22Rv1 (cell line): ENCODE data around the gene PODN.

ENCODE experiments used
- H3K27ac ChIP-seq: fragments of 450-650 bp; 2 replicates; pipeline ENCODE4 v1.5.1; 2017
- ZFX ChIP-seq: fragments of 450-650 bp; IDR thresholded peaks from 2 replicates; pipeline ENCODE4 v1.6.1; 2017; ENCODE audit warnings: antibody characterized with exemption, borderline replicate concordance
- TF ChIP-seq, protein P1 (sequence below): fragments of 450-650 bp; IDR thresholded peaks from 2 replicates; pipeline ENCODE4 v1.5.1; 2017; ENCODE audit warnings: mild to moderate bottlenecking

The PODN gene

DNA sequence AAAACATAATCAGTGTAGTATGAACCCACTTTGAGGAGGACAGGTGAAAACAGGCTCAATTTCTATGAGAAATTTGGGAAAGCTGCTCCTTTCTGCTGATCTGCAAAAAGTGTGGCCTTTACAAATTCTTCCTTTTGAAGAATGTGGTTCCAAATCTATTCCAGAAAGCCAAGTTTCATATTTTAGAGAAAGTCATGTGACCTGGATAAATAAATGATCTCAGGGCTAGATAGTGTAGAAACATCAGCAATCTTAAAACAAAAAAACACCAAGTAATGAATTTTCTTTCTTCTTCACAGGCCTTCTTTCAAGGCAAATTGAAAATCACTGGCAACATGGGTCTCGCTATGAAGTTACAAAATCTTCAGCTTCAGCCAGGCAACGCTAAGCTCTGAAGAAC lies 11.7 kb upstream of the PODN start:
- TF ChIP-seq, protein P1, sequence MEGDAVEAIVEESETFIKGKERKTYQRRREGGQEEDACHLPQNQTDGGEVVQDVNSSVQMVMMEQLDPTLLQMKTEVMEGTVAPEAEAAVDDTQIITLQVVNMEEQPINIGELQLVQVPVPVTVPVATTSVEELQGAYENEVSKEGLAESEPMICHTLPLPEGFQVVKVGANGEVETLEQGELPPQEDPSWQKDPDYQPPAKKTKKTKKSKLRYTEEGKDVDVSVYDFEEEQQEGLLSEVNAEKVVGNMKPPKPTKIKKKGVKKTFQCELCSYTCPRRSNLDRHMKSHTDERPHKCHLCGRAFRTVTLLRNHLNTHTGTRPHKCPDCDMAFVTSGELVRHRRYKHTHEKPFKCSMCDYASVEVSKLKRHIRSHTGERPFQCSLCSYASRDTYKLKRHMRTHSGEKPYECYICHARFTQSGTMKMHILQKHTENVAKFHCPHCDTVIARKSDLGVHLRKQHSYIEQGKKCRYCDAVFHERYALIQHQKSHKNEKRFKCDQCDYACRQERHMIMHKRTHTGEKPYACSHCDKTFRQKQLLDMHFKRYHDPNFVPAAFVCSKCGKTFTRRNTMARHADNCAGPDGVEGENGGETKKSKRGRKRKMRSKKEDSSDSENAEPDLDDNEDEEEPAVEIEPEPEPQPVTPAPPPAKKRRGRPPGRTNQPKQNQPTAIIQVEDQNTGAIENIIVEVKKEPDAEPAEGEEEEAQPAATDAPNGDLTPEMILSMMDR: no peak
- TF ChIP-seq ZFX: no peak
- H3K27ac ChIP-seq: no peak overlapping the region

DNA sequence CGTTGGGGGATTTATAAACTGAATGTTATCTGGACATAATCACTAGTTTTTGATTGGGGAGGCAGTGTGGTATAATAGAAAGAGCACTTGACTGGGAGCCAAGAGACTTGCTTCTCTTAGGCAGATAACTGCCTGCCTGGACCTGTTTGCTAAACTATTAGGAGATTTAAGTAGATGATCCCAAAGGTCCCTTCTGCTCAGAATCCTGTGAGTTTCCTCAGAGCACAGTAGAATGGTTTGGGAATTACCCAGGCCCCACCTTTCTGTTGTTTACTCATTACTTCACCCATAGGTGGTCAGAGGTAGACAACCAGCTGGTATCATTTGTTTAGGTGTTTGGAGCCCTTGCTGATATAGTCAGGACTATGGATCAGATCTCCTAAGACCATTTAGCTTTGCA lies 10.3 kb upstream of the PODN start:
- TF ChIP-seq, protein P1: no peak
- TF ChIP-seq ZFX: no peak
- H3K27ac ChIP-seq: no peak overlapping the region

DNA sequence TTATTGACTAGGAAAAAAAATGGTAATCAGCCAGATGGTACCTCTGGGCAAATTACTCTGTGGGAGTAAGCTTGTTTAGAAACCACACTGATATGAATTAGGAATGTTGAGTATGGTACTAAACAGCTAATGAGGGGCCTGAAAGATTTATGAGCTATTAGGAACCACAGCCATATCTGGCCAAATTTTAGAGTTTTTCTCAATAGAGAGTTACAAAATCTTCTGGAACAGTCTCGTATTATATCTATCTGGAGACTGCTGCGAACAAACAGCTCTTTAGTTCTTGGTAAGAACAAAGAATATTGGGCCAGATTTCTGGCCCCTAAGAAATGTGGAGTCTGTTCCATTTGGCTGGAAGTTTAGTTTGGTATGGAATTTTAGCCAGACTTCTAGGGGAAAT lies 4.9 kb upstream of the PODN start:
- H3K27ac ChIP-seq: no peak overlapping the region
- TF ChIP-seq, protein P1: no peak
- no peak for TF ChIP-seq ZFX

DNA sequence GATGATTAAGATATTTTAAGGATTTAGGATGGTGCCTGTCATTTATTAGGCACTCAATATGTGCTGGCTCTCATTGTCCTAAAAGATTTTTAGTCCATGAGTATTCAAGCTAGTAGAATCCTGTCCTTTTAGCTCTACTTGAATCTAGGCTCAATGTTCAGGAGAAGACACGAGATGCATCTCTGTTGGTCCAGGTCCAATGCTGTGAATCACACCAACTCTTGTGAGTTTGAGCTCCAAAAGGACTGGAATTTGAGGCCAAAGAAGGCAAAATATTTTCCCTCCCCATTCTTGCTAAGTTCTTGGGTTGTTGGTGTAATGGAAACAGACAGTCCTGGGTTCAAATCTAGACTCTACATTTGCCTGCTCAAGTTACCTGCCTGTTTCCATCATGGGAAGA lies 1.4 kb upstream of the PODN start:
- no peak for TF ChIP-seq ZFX
- H3K27ac ChIP-seq: no peak overlapping the region

DNA sequence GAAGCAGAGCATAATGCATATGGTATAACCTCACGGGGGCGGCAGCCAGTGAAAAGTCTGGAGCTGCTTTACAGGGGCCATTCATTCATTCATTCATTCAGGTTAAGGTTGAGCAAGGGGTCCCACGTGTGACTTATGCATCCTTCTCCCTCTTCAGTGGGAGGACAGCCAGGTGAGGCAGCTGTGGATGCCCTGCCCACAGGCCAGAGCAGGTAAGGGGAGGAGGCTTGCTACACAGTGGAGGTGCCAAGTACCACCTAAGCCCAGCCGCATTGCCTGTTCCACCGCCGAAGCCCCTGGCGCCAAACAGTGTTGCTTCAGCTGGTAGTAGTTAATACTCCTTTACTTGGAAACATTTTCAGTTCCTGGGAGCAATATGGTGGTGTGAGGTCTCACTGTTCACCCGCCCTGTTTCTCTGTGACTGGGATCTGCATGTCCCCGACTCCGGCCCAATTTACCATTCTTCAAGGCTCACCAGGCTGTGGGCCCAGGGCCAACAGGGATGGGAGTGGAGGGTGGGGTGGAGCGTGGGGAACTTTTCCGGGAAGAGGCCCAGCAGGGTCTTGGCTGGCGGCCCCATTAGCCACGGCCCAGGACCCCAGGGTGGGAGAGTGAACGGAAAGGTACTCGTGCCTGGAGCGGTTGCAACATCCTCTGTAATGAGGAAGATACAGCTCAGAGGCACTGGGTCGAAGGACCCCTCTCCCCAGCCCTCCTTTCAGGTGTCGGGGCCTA lies 722 bp upstream of the PODN start:
- TF ChIP-seq ZFX: no peak
- TF ChIP-seq, protein P1: no peak
- H3K27ac ChIP-seq: no peak overlapping the region

DNA sequence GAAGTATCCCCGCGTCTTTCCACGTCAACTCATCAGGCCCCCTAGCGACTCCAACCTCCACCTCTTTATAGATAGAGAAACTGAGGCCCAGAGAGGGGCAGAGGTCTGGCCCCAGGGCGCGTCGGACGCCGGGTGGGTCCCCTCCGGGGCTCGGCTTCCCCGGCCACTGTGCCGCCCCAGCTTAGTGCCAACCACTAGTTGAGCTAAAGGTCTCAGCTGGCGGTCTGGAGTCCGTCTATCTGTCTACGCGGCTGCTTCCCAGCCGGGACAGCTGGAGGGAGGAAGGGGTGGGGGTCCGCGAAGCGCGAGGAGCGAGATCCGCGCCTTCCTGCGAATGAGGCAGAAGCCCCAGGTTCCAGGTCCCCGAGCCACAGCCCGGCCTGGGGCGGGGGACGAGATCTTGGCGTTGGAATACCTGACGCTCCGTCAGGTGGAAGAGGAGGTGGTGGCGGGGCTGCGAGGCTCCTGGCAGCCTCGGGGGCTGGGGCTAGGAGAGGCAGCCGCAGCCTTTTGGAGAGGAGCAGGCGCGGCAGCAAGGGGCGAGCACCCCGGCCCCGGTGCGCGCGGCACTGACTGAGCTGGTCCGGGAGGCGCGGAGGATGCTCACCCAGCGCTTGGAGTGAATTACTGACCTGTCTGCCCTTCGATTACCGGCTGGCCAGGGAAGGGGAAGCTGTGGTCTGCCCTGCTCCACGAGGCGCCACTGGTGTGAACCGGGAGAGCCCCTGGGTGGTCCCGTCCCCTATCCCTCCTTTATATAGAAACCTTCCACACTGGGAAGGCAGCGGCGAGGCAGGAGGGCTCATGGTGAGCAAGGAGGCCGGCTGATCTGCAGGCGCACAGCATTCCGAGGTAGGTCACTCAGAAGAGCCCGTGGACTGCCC lies 937 bp downstream of the PODN start:
- no peak overlapping the region for H3K27ac ChIP-seq
- no peak for TF ChIP-seq ZFX
- TF ChIP-seq, protein P1: peak; percentile 10; the same call in 1 of the 2 replicates

DNA sequence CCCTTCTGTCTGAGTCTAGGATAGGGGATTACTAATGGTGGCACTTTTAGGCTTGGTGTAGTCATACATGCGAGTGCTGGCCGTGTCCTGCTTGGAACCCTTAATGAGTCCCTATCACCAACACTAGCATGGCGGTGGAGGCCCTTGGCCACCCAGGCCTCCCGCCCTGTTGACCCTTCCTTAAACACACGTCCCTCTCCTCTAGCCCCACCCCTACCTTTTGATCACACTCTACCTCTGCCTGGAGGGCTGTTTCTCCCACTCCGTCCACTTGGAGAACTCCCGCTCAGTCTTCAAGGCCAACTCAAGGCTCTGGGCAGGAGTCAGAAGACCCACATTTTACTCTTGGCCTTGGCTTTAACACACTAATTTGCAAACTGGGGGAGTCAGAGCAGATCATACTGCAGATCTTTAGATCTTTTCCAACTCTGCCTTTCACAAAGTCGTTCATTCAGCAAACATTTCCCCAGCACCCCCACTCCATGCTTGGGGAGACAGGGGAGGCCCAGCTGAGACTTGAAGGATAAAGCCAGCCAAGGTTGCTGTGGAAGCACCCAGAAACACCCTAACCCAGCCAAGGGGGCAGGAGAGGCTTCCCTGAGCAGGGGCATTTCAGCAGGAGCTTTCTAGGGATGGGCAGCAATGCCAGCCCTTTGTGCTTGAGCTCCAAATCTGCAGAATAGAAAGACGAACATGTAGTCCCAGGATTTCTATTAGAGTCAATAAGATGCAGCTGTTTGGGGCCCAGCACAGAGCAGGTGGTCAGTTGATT lies 1.9 kb downstream of the PODN start:
- no peak overlapping the region for H3K27ac ChIP-seq
- TF ChIP-seq ZFX: no peak
- TF ChIP-seq, protein P1: no peak
